ENCODE data around the gene S1PR3.

- TF ChIP-seq CTCF (IDR thresholded peaks at IDR 0.05; ENCODE audit: borderline replicate concordance, extremely low read depth, low read length, poor library complexity, severe bottlenecking) (no peak), EZH2 (IDR thresholded peaks at IDR 0.05; ENCODE audit: borderline replicate concordance, low read depth, low read length, severe bottlenecking) (no peak)
These were observed 22.4 kb downstream of the S1PR3 start for GRCh38 chr9:89013660-89014059.
